ENCODE measurements around the gene LCOR.
"Not testable (repeated sequence)": the region's sequence is repeated elsewhere in the genome, so short reads cannot be mapped to it uniquely, and the experiment has no call there.

The LCOR gene

DNA sequence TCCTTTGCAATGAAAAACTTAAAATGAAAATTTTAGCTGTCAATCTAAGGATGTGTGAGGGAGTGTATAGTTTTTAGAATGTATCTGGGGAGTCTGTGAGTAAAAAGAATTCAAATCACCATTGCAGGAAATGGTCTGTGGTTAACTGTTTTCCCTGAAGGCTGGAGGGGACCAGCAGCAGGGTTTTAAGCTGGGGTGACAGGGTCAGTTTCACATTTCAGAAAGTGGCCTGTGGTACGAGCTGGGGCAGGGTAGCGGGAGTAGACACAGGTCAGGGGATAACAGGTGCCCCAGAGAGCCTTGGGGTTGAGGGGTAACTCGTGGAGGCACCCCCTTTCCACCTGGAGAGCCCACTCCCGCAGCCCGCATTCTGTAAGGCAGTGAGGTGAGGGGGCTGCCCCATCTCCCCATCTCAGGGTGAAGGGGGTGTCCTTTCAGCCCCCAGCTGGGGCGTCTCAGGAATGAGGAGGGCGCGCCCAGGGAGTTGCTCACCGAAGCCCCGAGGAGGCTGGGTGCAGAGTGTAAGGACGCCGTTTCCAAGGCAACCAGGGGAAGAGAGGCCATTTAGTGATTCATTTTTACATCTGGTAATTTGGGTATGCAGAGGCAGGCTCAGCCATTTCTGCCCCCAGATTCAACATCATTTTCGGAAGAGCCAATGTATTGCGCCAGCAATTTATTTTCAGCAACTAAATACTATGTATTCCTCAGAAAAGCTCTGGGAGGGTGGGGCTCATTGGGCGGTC, 184.8 kb downstream of the LCOR start:
- no peak for DNase-seq

DNA sequence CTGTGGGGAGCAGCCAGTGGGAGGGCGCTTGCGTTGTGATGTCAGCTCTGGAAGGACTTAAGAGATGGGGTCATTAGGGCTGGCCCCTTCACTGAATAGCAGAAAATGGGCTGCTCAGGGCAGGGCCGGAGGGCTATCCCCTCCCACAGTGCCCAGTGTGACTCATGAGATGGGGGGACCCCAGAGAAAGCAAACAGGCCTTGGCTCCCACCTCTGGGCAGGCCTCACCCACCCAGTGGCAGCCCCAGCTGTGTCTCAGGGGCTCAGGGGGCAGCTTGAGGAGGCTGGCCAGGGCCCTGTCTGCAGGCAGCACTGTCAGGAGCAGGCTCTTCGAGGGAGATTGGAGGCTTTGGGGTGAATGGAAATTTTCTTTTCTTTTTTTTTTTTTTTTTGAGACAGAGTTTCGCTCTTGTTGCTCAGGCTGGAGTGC, 185.4 kb downstream of the LCOR start:
- DNase-seq: no peak

DNA sequence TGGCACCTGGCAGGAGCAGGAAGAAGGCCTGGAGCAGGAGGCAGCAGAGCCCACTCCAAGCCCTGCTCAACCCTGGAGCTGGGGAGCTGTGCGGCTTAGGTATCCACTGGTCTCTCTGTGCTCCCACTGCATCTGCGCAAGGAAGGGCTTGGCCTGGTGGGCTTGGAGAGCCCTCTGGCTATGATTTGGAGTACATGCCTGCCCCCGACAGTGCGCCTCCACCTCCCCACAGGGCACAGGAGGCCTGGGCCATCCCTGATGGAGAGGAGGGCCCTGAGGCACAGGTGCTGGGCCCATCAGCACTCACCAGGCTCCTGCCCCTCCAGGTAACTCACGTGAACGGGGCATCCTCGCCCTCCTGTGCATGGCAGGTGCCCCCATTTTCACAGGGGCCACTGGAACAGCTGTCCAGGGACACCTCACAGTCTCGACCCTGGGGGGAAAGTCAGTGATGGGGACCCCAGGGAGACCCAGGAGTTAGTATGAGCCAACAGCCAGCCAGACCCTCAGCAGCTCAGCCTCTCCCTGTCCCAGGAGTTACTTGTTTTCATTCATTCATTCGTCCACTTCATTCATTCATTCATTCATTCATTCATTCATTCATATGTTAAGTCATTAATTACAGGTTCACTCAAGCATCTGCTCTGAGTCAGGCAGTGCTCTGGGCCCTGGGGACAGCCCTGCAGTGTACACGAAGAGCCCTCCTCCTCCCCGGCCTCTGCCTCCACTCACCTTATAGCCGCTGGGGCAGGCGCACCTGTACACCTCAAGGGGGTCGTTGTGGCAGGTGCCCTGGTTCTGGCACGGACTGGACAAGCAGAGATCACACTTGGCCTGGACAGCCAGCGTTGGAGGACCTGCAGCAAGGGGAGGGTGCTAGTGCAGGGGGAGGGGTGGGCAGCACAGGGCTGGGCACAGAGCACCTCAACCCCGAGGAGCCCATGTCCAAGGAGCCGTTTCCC, 186.4 kb downstream of the LCOR start:
- DNase-seq: no peak

- DNase-seq: no peak
These were observed 187.2 kb downstream of the LCOR start for GRCh38 chr10:97019213-97019844.

GRCh38 chr10:97020452-97021400, 188.6 kb downstream of the LCOR start:
- DNase-seq: peak; percentile 75 to 90

DNA sequence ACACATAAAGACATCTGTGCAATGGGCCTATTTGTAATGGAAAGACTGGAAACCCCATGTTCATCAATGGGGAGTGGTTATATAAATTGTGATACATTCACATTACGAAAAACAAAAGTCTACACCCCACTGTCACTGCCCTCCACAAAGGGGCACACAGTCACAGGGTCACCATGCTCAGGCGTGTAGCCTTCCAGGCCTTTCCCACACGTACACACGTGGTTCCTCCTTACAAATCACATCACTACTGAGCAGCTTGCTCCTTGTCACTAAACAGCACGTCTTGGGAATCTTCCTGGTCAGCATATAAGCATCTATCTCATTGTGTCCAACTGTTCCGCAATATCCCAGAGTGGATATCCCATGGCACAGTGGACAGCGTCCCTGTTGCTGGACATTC, 190.5 kb downstream of the LCOR start:
- DNase-seq: no peak

DNA sequence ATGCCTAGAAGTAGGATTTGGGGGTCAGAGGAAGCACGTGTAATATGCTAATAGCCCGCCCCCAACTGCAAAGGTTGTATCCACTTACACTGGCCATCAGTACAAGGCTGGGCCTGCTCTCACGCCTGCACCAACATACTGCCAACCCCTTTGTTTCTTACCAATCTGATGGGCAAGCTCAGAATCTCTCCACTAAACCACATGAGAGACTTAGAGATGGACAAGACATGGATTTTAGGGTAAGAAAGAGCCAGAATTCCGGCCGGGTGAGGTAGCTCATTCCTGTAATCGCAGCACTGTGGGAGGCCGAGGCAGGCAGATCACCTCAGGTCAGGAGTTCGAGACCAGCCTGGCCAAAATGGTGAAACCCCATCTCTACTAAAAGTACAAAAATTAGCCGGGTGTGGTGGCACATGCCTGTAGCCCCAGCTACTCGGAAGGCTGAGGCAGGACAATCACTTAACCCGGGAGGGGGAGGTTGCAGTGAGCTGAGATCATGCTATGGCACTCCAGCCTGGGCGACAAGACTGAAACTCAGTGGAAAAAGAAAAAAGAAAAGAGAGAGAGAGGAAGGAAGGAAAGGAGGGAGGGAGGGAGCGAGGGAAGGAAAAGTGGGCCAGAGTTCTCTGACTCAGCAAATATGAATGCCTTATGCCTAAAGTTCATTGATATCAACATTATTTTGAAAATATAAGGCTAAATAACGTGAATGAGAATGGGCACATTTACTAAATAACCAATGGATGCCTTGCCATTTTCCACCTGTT, 191.5 kb downstream of the LCOR start:
- DNase-seq: no peak

DNA sequence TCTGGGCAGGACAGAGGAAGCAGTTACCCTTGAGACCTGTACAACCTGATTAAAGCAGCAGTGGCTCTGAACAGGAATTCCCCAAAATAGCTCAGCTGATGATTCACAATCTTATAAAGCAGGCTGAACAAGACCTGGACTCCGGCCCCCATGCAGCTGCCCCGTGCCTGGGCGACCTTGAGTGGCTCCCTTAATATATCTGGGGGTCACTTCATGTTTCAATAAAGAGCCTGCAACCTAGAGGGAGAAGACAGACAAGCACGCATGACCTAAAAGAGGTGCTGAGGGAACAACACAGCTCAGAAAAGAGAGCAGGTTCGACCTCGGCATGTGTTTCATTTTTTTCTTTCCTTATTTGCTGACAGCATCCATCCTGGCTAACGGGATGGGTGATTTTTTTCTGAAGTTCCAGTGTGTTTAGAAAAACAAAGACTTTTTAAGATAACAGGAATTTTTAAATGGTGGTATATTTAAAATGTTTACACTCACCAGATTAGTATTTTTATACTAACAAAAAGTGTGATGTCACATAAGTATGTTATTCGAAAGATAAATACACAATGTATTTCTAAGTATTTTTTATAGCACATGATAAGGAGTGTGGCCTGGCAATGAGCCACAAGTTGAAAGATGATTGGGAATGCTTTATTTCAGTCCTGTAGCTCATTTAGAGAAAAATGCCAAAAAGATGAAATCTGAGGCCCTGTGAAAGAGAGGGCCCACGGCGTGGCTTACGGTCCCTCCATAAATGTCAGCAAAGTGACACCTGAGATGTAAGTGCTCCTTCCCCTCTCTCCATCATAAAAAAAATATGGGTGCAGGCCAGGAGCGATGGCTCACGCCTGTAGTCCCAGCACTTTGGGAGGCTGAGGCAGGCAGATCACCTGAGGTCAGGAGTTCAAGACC, 192.3 kb downstream of the LCOR start:
- peak; percentile 21 to 32 for DNase-seq

DNA sequence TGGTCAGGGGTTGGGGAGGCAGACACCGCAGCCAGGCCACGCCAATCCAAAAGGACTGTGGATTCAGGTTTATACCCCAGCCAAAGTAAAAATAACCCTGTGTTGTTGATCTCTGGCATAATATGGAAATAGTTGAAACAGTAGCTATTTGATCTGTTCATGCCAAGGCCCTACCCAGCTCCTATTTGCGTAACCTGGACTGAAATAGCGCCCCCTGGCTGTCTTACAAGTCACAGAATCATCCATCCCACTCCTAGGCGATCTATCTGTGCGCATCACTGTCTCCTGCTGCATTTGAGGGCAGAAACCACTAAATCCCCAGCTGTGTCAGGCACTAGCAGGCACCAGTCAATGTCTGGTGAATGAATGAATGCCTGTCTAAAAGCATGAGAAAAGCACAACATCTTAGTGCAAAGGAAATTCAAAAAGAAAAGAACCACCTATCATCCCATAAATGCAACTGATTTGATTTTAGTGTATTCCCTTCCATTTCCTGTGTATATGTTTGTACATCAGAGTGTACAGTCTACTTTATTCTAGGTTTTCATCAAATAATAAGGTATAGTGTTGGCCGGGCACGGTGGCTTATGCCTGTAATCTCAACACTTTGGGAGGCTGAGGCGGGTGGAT, 193.6 kb downstream of the LCOR start:
- no peak for DNase-seq

- DNase-seq: no peak
These were observed 196.2 kb downstream of the LCOR start for GRCh38 chr10:97028126-97028831.

- no peak for DNase-seq
These were observed 196.7 kb downstream of the LCOR start for GRCh38 chr10:97028832-97029178.

GRCh38 chr10:97029271-97029670, 197.2 kb downstream of the LCOR start:
- no peak for DNase-seq

DNA sequence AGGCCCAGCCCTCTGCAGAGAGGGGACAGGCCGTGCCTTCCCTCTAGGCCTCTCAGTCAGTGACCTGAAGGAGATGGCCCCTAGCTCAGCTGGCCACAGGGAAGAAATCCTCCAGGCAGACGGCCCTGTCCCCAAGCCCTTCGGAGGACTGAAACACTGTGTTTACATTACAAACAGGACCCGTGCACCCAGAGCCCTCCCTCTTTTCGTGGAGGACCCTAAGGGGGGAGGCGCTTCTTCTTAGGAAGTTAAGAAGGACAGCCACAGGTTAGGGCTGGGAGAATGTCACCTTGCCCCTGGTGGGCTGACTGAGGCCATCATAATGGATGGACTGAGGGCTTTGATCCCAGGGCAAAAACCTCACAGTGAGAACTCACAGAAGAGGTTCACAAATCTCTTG, 198.8 kb downstream of the LCOR start:
- no peak for DNase-seq

DNA sequence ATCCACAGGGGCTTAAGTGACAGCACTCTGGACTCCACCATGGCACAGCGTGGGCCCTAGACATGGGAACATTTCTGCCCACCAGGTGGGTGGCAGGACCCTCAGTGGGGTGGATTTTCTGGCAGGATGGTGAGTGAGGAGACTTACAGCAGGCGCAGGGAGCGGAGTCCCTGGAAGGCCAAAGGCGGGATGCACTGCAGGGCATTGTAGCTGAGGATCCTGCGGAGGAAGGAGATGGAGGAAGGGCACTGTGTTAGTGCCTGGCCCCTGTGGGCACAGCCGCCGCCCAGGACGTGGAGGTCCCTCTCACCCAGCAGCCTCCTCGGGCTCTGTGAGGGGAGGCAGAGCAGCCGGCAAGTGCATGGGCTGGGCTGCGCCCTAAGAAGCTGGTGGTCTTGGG, 199.4 kb downstream of the LCOR start:
- DNase-seq: no peak

GRCh38 chr10:97032624-97033023, 200.5 kb downstream of the LCOR start:
- no peak for DNase-seq

GRCh38 chr10:97033841-97034240, 201.7 kb downstream of the LCOR start:
- not testable (repeated sequence) for DNase-seq

DNA sequence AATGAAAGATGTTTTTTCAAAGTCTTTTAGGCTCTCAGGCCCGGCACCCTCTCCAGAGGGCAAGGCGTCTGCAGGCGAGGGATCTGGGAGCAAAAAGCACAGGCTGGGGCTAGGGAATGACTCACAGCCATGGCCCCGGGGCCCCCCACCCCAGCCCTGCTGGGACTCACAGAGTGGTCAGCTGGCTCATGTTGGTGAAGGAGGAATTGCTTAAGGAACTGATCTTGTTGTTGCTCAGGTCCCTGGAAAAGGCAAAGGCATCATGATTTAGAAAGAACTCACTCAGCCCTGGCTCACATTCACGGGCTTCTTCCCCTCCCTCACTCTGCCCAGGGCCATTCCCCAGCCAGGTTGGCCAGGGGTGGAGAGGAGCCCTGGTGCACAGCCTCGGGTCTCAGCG, 202.2 kb downstream of the LCOR start:
- no peak for DNase-seq

DNA sequence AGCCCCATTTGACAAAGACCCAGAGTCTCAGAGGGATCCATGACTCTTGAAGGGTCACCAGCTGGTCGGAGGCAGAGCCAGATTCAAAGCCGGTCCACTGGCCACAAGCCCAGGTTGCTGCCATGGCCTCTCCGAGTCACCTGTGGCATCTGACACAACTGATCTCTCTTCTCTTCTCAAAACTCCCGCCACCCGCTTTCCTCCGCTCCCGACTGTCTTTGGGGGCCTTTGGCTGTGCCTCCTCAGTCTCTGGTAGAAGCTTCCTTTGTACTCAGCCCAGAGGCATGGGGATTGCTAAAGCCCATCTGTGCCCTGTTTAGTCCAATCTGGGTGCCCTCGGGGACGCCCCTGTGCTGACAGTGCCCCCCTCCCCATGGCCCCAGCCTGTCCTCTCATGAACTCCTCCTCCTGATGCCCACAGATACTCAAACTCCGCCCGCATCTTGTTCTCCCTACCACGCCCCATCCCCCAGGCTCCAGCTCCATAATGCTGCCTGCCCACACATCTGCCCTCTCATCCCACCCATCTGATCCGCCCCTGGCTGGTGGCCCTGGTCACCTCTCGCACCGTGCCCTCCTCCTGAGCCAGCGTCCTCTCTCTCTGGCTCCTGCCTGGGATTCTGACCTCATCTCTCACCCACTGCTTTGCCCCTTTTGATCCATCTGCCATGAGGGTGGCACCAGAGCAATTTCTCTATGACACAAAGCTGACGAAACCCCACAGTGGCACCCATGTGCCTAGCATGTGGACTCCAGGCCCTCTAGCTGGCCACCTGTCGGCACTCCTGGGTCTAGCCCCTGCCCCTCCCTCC, 203.1 kb downstream of the LCOR start:
- DNase-seq: no peak

All from cerebellar nuclear complex (tissue), 1 donor.